GM23338 (cell line): Measurements from ENCODE around the gene WBP11. TPM values are rescaled to one million over a fixed set of nuclear protein-coding genes. Genes with fewer than 3 reads are reported as not detected.

Experiments used
- ATAC-seq: fragments of 200-7000 bp; cut with Tn5 transposase; 3 replicates; pipeline ENCODE4 v1.9.1; 2020
- DNase-seq: peaks from one replicate; pipeline ENCODE4 v3.0.0-alpha.2; 2015; ENCODE audit warnings: low spot score
- H2AFZ ChIP-seq: fragments of 200-600 bp; sonication (generic); 2 replicates; pipeline ENCODE4 v1.8.0; 2016; ENCODE audit warnings: antibody characterized with exemption, mild to moderate bottlenecking, moderate library complexity
- H3F3A ChIP-seq: fragments of 200-600 bp; sonication (generic); replicated peaks from 2 replicates; pipeline ENCODE4 v1.8.0; 2017; ENCODE audit warnings: antibody characterized with exemption, mixed run types, low read depth
- H3K27ac ChIP-seq: fragments of 200-600 bp; sonication (generic); 2 replicates; pipeline ENCODE4 v1.6.1; 2016; ENCODE audit warnings: low read depth
- H3K27me3 ChIP-seq: fragments of 200-600 bp; sonication (generic); 2 replicates; pipeline ENCODE4 v1.8.0; 2016; ENCODE audit warnings: mild to moderate bottlenecking, mixed run types, moderate library complexity; ENCODE audit not compliant: insufficient read depth
- H3K36me3 ChIP-seq: fragments of 200-600 bp; sonication (generic); 2 replicates; pipeline ENCODE4 v1.8.0; 2016; ENCODE audit warnings: mild to moderate bottlenecking; ENCODE audit not compliant: insufficient read depth
- H3K4me1 ChIP-seq: fragments of 200-600 bp; sonication (generic); 2 replicates; pipeline ENCODE4 v1.8.0; 2016; ENCODE audit warnings: mild to moderate bottlenecking, moderate library complexity; ENCODE audit not compliant: insufficient read depth
- H3K4me2 ChIP-seq: fragments of 200-600 bp; sonication (generic); 2 replicates; pipeline ENCODE4 v1.7.1; 2017; ENCODE audit warnings: mixed run types
- H3K4me3 ChIP-seq: fragments of 200-600 bp; sonication (generic); 2 replicates; pipeline ENCODE4 v1.6.1; 2016; ENCODE audit warnings: mixed run types
- H3K79me2 ChIP-seq: fragments of 200-600 bp; sonication (generic); replicated peaks from 2 replicates; pipeline ENCODE4 v1.8.0; 2017; ENCODE audit warnings: mild to moderate bottlenecking; ENCODE audit not compliant: insufficient read depth
- H3K9me2 ChIP-seq: fragments of 200-600 bp; sonication (generic); 2 replicates; pipeline ENCODE4 v1.8.0; 2017; ENCODE audit not compliant: insufficient read depth
- H4K20me1 ChIP-seq: fragments of 200-600 bp; sonication (generic); replicated peaks from 2 replicates; pipeline ENCODE4 v1.8.0; 2017; ENCODE audit warnings: mild to moderate bottlenecking; ENCODE audit not compliant: insufficient read depth
- H3K27ac Mint-ChIP-seq: 2 replicates; pipeline ENCODE4 v1.8.0; 2020; ENCODE audit warnings: inconsistent platforms, mild to moderate bottlenecking, moderate library complexity, mixed read lengths
- H3K27me3 Mint-ChIP-seq: 3 replicates; pipeline ENCODE4 v1.8.0; 2022; ENCODE audit warnings: low read depth, mild to moderate bottlenecking, moderate library complexity, mixed read lengths, inconsistent platforms; ENCODE audit not compliant: insufficient read depth, poor library complexity
- H3K36me3 Mint-ChIP-seq: 3 replicates; pipeline ENCODE4 v1.8.0; 2021; ENCODE audit warnings: low read depth, mild to moderate bottlenecking, inconsistent platforms, moderate library complexity, mixed read lengths
- H3K4me1 Mint-ChIP-seq: 3 replicates; pipeline ENCODE4 v1.8.0; 2020; ENCODE audit warnings: mild to moderate bottlenecking, inconsistent platforms, mixed read lengths
- H3K4me3 Mint-ChIP-seq: 3 replicates; pipeline ENCODE4 v1.8.0; 2021; ENCODE audit warnings: moderate library complexity, mild to moderate bottlenecking, inconsistent platforms, mixed read lengths
- H3K9me3 Mint-ChIP-seq: 3 replicates; pipeline ENCODE4 v1.8.0; 2020; ENCODE audit warnings: moderate library complexity, mild to moderate bottlenecking, inconsistent platforms, mixed read lengths
- EZH2 ChIP-seq: fragments of 200-600 bp; sonication (generic); IDR thresholded peaks from one replicate; pipeline ENCODE4 v1.8.0; 2017; ENCODE audit warnings: antibody characterized with exemption, mild to moderate bottlenecking, low read depth; ENCODE audit not compliant: unreplicated experiment
- NANOG ChIP-seq: IDR thresholded peaks from 2 replicates; pipeline ENCODE4 v1.6.1; 2016; ENCODE audit warnings: antibody characterized with exemption, borderline replicate concordance
- STAT1 ChIP-seq: IDR thresholded peaks from one replicate; pipeline ENCODE4 v1.6.1; 2016; ENCODE audit warnings: antibody characterized with exemption; ENCODE audit not compliant: unreplicated experiment
- polyA plus RNA-seq: library from polyadenylated mRNA; unstranded; fragments of >200 nt; fragmentation: Nextera tagmentation; extraction: Ambion mirVana; gene quantifications from 2 replicates; pipeline ENCODE4 v1.2.1, GENCODE V29; 2016
- total RNA-seq: library from RNA; depleted of rRNA; stranded (reverse); fragments of >200 nt; shearing (Covaris generic); gene quantifications from 2 replicates; pipeline ENCODE4 v1.2.3, GENCODE V29; 2014
- TF ChIP-seq, protein P1 (sequence below): IDR thresholded peaks from one replicate; pipeline ENCODE4 v1.6.1; 2018; ENCODE audit warnings: antibody characterized with exemption; ENCODE audit not compliant: unreplicated experiment
- TF ChIP-seq, protein P2 (sequence below), 2 experiments: fragments of 200-600 bp in 1 of 2; sonication (generic) in 1 of 2; conservative IDR thresholded peaks; 2 replicates each; pipeline versions ENCODE4 v1.5.1 to v1.6.1; 2016 to 2017; ENCODE audit warnings: antibody characterized with exemption in 2 of 2, low read depth in 2 of 2, mild to moderate bottlenecking in 2 of 2, moderate library complexity in 1 of 2
- TF ChIP-seq, protein P3 (sequence below): fragments of 250-450 bp; sonication (Bioruptor Pico); IDR thresholded peaks from 2 replicates; pipeline ENCODE4 v1.5.0; 2020; ENCODE audit warnings: mild to moderate bottlenecking, moderate library complexity
- TF ChIP-seq, protein P4 (sequence below): IDR thresholded peaks from 2 replicates; pipeline ENCODE4 v1.6.1; 2016; ENCODE audit warnings: antibody characterized with exemption

WBP11 gene
- total and polyA plus RNA-seq, 2 experiments from 2014 or later: 57.1 to 148 TPM

DNA sequence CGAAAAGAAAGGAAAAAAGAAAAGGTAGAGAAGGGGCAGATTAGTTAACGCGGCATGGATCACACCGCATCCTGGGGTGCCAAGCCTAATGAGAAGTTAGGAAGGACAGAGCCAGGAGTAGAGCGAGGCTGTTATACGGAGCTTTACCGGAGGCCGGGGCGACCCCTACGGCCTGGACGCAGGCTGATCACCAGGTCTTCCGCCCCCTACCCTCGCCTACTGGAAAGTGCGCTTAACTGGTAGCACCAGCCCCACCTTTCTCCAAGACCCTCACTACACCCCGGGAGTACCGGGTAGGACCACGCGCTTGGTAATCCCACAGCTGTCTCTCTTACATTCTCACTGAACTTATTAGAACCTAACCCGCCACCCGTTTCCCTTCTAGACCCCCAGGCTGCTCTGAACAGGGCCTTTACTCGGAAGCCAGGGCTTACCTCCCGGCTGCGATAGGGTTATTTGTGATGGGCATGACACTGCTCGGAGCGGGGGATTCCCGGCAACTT, 33.8 kb downstream of the WBP11 start:
- peaks cover 54% of the 10 kb centered on the region for H3K36me3 Mint-ChIP-seq
- peaks cover 6% of the 10 kb centered on the region for H3K4me1 ChIP-seq
- peak overlapping the region; percentile 82 for H3K4me3 ChIP-seq
- H3K4me2 ChIP-seq: peak overlapping the region; percentile 72
- no peak overlapping the region for H2AFZ ChIP-seq
- peaks cover 49% of the 10 kb centered on the region for H3K79me2 ChIP-seq
- H4K20me1 ChIP-seq: no peaks in the 10 kb centered on the region; the same call in 1 of the 2 replicates
- H3K9me2 ChIP-seq: no peaks in the 10 kb centered on the region
- H3K27me3 ChIP-seq: no peaks in the 10 kb centered on the region
- peak overlapping the region; percentile 93 for H3K27ac ChIP-seq
- H3K27ac Mint-ChIP-seq: peak overlapping the region; percentile 100
- H3K4me3 Mint-ChIP-seq: peak overlapping the region; percentile 98
- ATAC-seq (peak; percentile 35), DNase-seq (peak; percentile 90)
- H3K36me3 ChIP-seq: no peaks in the 10 kb centered on the region
- H3K9me3 Mint-ChIP-seq: peaks cover 32% of the 10 kb centered on the region
- peaks cover 23% of the 10 kb centered on the region for H3K4me1 Mint-ChIP-seq
- TF ChIP-seq, protein P1, sequence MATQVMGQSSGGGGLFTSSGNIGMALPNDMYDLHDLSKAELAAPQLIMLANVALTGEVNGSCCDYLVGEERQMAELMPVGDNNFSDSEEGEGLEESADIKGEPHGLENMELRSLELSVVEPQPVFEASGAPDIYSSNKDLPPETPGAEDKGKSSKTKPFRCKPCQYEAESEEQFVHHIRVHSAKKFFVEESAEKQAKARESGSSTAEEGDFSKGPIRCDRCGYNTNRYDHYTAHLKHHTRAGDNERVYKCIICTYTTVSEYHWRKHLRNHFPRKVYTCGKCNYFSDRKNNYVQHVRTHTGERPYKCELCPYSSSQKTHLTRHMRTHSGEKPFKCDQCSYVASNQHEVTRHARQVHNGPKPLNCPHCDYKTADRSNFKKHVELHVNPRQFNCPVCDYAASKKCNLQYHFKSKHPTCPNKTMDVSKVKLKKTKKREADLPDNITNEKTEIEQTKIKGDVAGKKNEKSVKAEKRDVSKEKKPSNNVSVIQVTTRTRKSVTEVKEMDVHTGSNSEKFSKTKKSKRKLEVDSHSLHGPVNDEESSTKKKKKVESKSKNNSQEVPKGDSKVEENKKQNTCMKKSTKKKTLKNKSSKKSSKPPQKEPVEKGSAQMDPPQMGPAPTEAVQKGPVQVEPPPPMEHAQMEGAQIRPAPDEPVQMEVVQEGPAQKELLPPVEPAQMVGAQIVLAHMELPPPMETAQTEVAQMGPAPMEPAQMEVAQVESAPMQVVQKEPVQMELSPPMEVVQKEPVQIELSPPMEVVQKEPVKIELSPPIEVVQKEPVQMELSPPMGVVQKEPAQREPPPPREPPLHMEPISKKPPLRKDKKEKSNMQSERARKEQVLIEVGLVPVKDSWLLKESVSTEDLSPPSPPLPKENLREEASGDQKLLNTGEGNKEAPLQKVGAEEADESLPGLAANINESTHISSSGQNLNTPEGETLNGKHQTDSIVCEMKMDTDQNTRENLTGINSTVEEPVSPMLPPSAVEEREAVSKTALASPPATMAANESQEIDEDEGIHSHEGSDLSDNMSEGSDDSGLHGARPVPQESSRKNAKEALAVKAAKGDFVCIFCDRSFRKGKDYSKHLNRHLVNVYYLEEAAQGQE: no peak
- TF ChIP-seq STAT1: no peak
- TF ChIP-seq, protein P2, sequence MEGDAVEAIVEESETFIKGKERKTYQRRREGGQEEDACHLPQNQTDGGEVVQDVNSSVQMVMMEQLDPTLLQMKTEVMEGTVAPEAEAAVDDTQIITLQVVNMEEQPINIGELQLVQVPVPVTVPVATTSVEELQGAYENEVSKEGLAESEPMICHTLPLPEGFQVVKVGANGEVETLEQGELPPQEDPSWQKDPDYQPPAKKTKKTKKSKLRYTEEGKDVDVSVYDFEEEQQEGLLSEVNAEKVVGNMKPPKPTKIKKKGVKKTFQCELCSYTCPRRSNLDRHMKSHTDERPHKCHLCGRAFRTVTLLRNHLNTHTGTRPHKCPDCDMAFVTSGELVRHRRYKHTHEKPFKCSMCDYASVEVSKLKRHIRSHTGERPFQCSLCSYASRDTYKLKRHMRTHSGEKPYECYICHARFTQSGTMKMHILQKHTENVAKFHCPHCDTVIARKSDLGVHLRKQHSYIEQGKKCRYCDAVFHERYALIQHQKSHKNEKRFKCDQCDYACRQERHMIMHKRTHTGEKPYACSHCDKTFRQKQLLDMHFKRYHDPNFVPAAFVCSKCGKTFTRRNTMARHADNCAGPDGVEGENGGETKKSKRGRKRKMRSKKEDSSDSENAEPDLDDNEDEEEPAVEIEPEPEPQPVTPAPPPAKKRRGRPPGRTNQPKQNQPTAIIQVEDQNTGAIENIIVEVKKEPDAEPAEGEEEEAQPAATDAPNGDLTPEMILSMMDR (conservative IDR thresholded peaks at IDR 0.05; ENCODE audit: low read depth in 2 of 2): peak in 1 of 2 experiments; percentile 68; a peak in 2 of 4 replicates
- TF ChIP-seq EZH2: no peak
- peaks cover 36% of the 10 kb centered on the region for H3K27me3 Mint-ChIP-seq
- 0 out of 2 replicates have a peak, but pooled peaks cover 5% of the 10 kb centered on the region for H3F3A ChIP-seq

DNA sequence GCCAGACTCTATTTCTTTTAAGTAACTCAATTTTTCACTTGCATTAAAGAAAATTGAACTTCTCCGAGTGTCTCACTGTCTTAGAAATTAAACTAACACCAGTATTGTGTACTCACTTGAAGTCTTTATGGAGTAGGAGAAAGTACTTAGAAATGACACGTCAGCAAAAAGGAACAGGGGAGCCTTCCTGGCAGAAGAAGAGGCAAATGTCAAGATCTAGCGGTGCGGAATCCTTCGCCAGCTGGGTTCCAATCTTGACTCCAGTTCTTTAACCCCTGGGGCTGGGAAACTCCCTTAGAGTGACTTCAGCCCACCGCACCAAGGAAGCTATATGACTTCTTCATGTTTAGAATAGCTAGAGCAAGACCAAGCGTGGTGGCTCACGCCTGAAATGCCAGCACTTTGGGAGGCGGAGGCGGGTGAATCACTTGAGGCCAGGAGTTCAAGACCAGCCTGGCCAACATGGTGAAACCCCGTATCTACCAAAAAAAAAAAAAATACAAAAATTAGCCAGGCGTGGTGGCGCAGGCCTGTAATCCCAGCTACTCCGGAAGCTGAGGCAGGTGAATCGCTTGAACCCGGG, 34.4 kb downstream of the WBP11 start:
- Histone ChIP-seq H3K79me2 (peaks cover 50% of the 10 kb centered on the region), H2AFZ (no peak overlapping the region), H3K27me3 (no peaks in the 10 kb centered on the region), H3K4me1 (peaks cover 6% of the 10 kb centered on the region), H3K4me2 (peak overlapping the region; percentile 72), H3K4me3 (peak overlapping the region; percentile 82), H4K20me1 (no peaks in the 10 kb centered on the region; the same call in 1 of the 2 replicates), H3K27ac (peak overlapping the region; percentile 93), H3F3A (0 out of 2 replicates have a peak, but pooled peaks cover 5% of the 10 kb centered on the region), H3K9me2 (no peaks in the 10 kb centered on the region), H3K36me3 (no peaks in the 10 kb centered on the region)
- H3K4me1 Mint-ChIP-seq: peaks cover 23% of the 10 kb centered on the region
- peak overlapping the region; percentile 100 for H3K27ac Mint-ChIP-seq
- H3K27me3 Mint-ChIP-seq: peaks cover 32% of the 10 kb centered on the region
- peak; percentile 59 for DNase-seq
- peak; percentile 0; the same call in 1 of the 3 replicates for ATAC-seq
- peak overlapping the region; percentile 98 for H3K4me3 Mint-ChIP-seq
- peaks cover 32% of the 10 kb centered on the region for H3K9me3 Mint-ChIP-seq
- peaks cover 54% of the 10 kb centered on the region for H3K36me3 Mint-ChIP-seq
- TF ChIP-seq, protein P3, sequence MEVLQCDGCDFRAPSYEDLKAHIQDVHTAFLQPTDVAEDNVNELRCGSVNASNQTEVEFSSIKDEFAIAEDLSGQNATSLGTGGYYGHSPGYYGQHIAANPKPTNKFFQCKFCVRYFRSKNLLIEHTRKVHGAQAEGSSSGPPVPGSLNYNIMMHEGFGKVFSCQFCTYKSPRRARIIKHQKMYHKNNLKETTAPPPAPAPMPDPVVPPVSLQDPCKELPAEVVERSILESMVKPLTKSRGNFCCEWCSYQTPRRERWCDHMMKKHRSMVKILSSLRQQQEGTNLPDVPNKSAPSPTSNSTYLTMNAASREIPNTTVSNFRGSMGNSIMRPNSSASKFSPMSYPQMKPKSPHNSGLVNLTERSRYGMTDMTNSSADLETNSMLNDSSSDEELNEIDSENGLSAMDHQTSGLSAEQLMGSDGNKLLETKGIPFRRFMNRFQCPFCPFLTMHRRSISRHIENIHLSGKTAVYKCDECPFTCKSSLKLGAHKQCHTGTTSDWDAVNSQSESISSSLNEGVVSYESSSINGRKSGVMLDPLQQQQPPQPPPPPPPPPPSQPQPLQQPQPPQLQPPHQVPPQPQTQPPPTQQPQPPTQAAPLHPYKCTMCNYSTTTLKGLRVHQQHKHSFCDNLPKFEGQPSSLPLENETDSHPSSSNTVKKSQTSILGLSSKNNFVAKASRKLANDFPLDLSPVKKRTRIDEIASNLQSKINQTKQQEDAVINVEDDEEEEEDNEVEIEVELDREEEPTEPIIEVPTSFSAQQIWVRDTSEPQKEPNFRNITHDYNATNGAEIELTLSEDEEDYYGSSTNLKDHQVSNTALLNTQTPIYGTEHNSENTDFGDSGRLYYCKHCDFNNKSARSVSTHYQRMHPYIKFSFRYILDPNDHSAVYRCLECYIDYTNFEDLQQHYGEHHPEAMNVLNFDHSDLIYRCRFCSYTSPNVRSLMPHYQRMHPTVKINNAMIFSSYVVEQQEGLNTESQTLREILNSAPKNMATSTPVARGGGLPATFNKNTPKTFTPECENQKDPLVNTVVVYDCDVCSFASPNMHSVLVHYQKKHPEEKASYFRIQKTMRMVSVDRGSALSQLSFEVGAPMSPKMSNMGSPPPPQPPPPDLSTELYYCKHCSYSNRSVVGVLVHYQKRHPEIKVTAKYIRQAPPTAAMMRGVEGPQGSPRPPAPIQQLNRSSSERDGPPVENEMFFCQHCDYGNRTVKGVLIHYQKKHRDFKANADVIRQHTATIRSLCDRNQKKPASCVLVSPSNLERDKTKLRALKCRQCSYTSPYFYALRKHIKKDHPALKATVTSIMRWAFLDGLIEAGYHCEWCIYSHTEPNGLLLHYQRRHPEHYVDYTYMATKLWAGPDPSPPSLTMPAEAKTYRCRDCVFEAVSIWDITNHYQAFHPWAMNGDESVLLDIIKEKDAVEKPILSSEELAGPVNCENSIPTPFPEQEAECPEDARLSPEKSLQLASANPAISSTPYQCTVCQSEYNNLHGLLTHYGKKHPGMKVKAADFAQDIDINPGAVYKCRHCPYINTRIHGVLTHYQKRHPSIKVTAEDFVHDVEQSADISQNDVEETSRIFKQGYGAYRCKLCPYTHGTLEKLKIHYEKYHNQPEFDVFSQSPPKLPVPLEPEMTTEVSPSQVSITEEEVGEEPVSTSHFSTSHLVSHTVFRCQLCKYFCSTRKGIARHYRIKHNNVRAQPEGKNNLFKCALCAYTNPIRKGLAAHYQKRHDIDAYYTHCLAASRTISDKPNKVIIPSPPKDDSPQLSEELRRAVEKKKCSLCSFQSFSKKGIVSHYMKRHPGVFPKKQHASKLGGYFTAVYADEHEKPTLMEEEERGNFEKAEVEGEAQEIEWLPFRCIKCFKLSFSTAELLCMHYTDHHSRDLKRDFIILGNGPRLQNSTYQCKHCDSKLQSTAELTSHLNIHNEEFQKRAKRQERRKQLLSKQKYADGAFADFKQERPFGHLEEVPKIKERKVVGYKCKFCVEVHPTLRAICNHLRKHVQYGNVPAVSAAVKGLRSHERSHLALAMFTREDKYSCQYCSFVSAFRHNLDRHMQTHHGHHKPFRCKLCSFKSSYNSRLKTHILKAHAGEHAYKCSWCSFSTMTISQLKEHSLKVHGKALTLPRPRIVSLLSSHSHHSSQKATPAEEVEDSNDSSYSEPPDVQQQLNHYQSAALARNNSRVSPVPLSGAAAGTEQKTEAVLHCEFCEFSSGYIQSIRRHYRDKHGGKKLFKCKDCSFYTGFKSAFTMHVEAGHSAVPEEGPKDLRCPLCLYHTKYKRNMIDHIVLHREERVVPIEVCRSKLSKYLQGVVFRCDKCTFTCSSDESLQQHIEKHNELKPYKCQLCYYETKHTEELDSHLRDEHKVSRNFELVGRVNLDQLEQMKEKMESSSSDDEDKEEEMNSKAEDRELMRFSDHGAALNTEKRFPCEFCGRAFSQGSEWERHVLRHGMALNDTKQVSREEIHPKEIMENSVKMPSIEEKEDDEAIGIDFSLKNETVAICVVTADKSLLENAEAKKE: no peak
- no peak for TF ChIP-seq NANOG
- TF ChIP-seq, protein P4, sequence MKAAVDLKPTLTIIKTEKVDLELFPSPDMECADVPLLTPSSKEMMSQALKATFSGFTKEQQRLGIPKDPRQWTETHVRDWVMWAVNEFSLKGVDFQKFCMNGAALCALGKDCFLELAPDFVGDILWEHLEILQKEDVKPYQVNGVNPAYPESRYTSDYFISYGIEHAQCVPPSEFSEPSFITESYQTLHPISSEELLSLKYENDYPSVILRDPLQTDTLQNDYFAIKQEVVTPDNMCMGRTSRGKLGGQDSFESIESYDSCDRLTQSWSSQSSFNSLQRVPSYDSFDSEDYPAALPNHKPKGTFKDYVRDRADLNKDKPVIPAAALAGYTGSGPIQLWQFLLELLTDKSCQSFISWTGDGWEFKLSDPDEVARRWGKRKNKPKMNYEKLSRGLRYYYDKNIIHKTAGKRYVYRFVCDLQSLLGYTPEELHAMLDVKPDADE: no peak
